Measurements from ENCODE around the gene PTBP1. TPM values are rescaled to one million over a fixed set of nuclear protein-coding genes. Genes with fewer than 3 reads are reported as not detected.

PTBP1 gene
- total RNA-seq, 2 experiments from 2014 or later, result 315 to 479 TPM

DNA sequence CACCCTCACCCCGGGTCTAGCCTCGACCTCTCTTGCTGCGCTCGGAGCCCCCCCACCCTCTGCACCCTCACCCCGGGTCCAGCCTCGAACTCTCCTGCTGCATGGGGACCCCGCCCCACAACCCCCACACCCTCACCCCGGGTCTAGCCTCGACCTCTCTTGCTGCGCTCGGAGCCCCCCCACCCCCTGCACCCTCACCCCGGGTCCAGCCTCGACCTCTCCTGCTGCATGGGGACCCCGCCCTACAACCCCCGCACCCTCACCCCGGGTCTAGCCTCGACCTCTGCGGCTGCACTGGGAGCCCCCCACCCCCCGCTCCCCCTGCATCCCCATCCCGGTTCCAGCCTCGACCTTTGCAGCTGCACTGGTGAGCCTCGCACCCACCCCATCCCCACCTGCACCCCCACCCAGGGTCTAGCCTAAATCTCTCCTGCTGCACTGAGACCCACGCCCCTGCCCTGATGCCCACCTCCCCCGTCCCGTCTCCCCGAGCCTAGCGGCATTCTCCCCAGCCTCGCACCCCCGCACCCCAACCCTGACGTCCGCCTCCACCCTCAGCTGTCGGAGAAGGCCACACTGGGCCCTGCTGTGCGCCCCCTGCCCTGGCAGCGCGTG is 64.0 kb downstream of the PTBP1 start:
- intact Hi-C loops (cut with micrococcal nuclease; ENCODE audit: unreplicated experiment), result no loop called here
- POLR2A ChIA-PET, result no interaction called here

More for the DNA sequence above, 64.0 kb downstream of the PTBP1 start:
- BruUV-seq (replicated peaks), result no TSS peak
- Histone ChIP-seq H3K4me2 (ENCODE audit: low read length) (peak overlapping the region; percentile 50; the same call in 1 of the 2 replicates), H3K36me3 (ENCODE audit: insufficient read depth, low read length) (no peaks in the 10 kb centered on the region), H3K9me2 (ENCODE audit: insufficient read depth, low read length) (no peaks in the 10 kb centered on the region), H4K20me1 (ENCODE audit: insufficient read depth, low read length) (no peaks in the 10 kb centered on the region), H2AFZ (ENCODE audit: low read length) (no peak overlapping the region), H3K9me3 (ENCODE audit: low read length) (no peaks in the 10 kb centered on the region), H3K27ac (ENCODE audit: low read depth, low read length, poor library complexity, severe bottlenecking) (no peak overlapping the region), H3K4me3 (ENCODE audit: low read depth, low read length, poor library complexity, severe bottlenecking) (no peak overlapping the region), H3K79me2 (ENCODE audit: insufficient read depth, low read depth, low read length) (no peaks in the 10 kb centered on the region), H3K4me1 (ENCODE audit: insufficient read depth, low read length, poor library complexity, severe bottlenecking) (peaks cover 31% of the 10 kb centered on the region)
- no peak for DNase-seq (ENCODE audit: low spot score)
- TF ChIP-seq, protein P1, sequence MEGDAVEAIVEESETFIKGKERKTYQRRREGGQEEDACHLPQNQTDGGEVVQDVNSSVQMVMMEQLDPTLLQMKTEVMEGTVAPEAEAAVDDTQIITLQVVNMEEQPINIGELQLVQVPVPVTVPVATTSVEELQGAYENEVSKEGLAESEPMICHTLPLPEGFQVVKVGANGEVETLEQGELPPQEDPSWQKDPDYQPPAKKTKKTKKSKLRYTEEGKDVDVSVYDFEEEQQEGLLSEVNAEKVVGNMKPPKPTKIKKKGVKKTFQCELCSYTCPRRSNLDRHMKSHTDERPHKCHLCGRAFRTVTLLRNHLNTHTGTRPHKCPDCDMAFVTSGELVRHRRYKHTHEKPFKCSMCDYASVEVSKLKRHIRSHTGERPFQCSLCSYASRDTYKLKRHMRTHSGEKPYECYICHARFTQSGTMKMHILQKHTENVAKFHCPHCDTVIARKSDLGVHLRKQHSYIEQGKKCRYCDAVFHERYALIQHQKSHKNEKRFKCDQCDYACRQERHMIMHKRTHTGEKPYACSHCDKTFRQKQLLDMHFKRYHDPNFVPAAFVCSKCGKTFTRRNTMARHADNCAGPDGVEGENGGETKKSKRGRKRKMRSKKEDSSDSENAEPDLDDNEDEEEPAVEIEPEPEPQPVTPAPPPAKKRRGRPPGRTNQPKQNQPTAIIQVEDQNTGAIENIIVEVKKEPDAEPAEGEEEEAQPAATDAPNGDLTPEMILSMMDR (conservative IDR thresholded peaks at IDR 0.05; ENCODE audit: low read length), result no peak
- no peak for TF ChIP-seq EZH2phosphoT487 (IDR thresholded peaks at IDR 0.05; ENCODE audit: borderline replicate concordance, low read depth, low read length)
- CTCF ChIA-PET (ENCODE audit: unreplicated experiment), result no interaction called here

Small RNA genes lying within 50 kb of the gene (microRNA-seq; reads per million reads assigned to microRNA genes)
- gene MIR3187 (ENCODE audit: borderline replicate concordance) (204 reads per million, percentile 67 among the genes with 10 or more reads in this experiment), gene MIR4745 (ENCODE audit: borderline replicate concordance) (14.4 reads per million, percentile 21 among the genes with 10 or more reads in this experiment)

Small RNA genes lying within 50 kb of the gene (small RNA-seq; reads per million reads assigned to genes)
- not detected for gene MIR3187

Other genes with a start within 250 kb of the PTBP1 start
- 158 and 180 TPM in 2 replicates for gene BSG, start 224.9 kb upstream of the PTBP1 start, total RNA-seq (2014; rRNA removed; shearing (Covaris generic))
- gene BSG, start 224.9 kb upstream of the PTBP1 start, total RNA-seq (2022), result 189 and 197 TPM in 2 replicates
- gene HCN2, start 207.6 kb upstream of the PTBP1 start, total RNA-seq (2014; rRNA removed; shearing (Covaris generic)), result 0.05 and 0.06 TPM in 2 replicates
- gene HCN2, start 207.6 kb upstream of the PTBP1 start, total RNA-seq (2022), result 1.0 and 1.2 TPM in 2 replicates
- 50.0 and 65.5 TPM in 2 replicates for gene POLRMT, start 163.9 kb upstream of the PTBP1 start, total RNA-seq (2014; rRNA removed; shearing (Covaris generic))
- 70.7 and 74.6 TPM in 2 replicates for gene POLRMT, start 163.9 kb upstream of the PTBP1 start, total RNA-seq (2022)
- gene FGF22, start 157.6 kb upstream of the PTBP1 start, total RNA-seq (2014; rRNA removed; shearing (Covaris generic)), result 0.21 TPM in 1 of 2 replicates, not detected in the other
- gene FGF22, start 157.6 kb upstream of the PTBP1 start, total RNA-seq (2022), result 0.48 and 0.53 TPM in 2 replicates
- gene RNF126, start 134.2 kb upstream of the PTBP1 start, total RNA-seq (2014; rRNA removed; shearing (Covaris generic)), result 85.8 and 98.6 TPM in 2 replicates
- 104 and 106 TPM in 2 replicates for gene RNF126, start 134.2 kb upstream of the PTBP1 start, total RNA-seq (2022)
- gene FSTL3, start 121.1 kb upstream of the PTBP1 start, total RNA-seq (2014; rRNA removed; shearing (Covaris generic)), result 3.4 and 5.7 TPM in 2 replicates
- 6.5 and 7.3 TPM in 2 replicates for gene FSTL3, start 121.1 kb upstream of the PTBP1 start, total RNA-seq (2022)
- gene PRSS57, start 102.0 kb upstream of the PTBP1 start, total RNA-seq (2014; rRNA removed; shearing (Covaris generic)), result not detected in 2 replicates
- gene PRSS57, start 102.0 kb upstream of the PTBP1 start, total RNA-seq (2022), result not detected in 2 replicates
- gene PALM, start 88.5 kb upstream of the PTBP1 start, total RNA-seq (2014; rRNA removed; shearing (Covaris generic)), result 1.4 TPM in 1 of 2 replicates, not detected in the other
- 0.42 and 1.2 TPM in 2 replicates for gene PALM, start 88.5 kb upstream of the PTBP1 start, total RNA-seq (2022)
- not detected in 2 replicates for gene MISP, start 46.3 kb upstream of the PTBP1 start, total RNA-seq (2014; rRNA removed; shearing (Covaris generic))
- 0.23 TPM in 1 of 2 replicates, not detected in the other for gene MISP, start 46.3 kb upstream of the PTBP1 start, total RNA-seq (2022)
- gene PLPPR3, start 24.5 kb downstream of the PTBP1 start, total RNA-seq (2014; rRNA removed; shearing (Covaris generic)), result not detected in 2 replicates
- gene PLPPR3, start 24.5 kb downstream of the PTBP1 start, total RNA-seq (2022), result not detected in 2 replicates
- gene AZU1, start 30.4 kb downstream of the PTBP1 start, total RNA-seq (2014; rRNA removed; shearing (Covaris generic)), result not detected in 2 replicates
- gene AZU1, start 30.4 kb downstream of the PTBP1 start, total RNA-seq (2022), result not detected in 2 replicates
- gene PRTN3, start 43.5 kb downstream of the PTBP1 start, total RNA-seq (2014; rRNA removed; shearing (Covaris generic)), result not detected in 2 replicates
- gene PRTN3, start 43.5 kb downstream of the PTBP1 start, total RNA-seq (2022), result not detected in 2 replicates
- not detected in 2 replicates for gene ELANE, start 54.9 kb downstream of the PTBP1 start, total RNA-seq (2014; rRNA removed; shearing (Covaris generic))
- gene ELANE, start 54.9 kb downstream of the PTBP1 start, total RNA-seq (2022), result not detected in 2 replicates
- 0.35 TPM in 1 of 2 replicates, not detected in the other for gene CFD, start 62.2 kb downstream of the PTBP1 start, total RNA-seq (2014; rRNA removed; shearing (Covaris generic))
- gene CFD, start 62.2 kb downstream of the PTBP1 start, total RNA-seq (2022), result not detected in 2 replicates
- 12.9 and 19.1 TPM in 2 replicates for gene MED16, start 95.7 kb downstream of the PTBP1 start, total RNA-seq (2014; rRNA removed; shearing (Covaris generic))
- 54.3 and 61.4 TPM in 2 replicates for gene MED16, start 95.7 kb downstream of the PTBP1 start, total RNA-seq (2022)
- not detected in 2 replicates for gene RNU6-9, start 96.0 kb downstream of the PTBP1 start, total RNA-seq (2014; rRNA removed; shearing (Covaris generic))
- gene RNU6-9, start 96.0 kb downstream of the PTBP1 start, total RNA-seq (2022), result not detected in 2 replicates
- gene R3HDM4, start 115.8 kb downstream of the PTBP1 start, total RNA-seq (2014; rRNA removed; shearing (Covaris generic)), result 39.5 and 43.5 TPM in 2 replicates
- 64.9 and 75.2 TPM in 2 replicates for gene R3HDM4, start 115.8 kb downstream of the PTBP1 start, total RNA-seq (2022)
- not detected in 2 replicates for gene KISS1R, start 119.9 kb downstream of the PTBP1 start, total RNA-seq (2014; rRNA removed; shearing (Covaris generic))
- not detected in 2 replicates for gene KISS1R, start 119.9 kb downstream of the PTBP1 start, total RNA-seq (2022)
- 7.9 and 9.9 TPM in 2 replicates for gene ARID3A, start 128.6 kb downstream of the PTBP1 start, total RNA-seq (2014; rRNA removed; shearing (Covaris generic))
- gene ARID3A, start 128.6 kb downstream of the PTBP1 start, total RNA-seq (2022), result 21.6 and 23.5 TPM in 2 replicates
- gene WDR18, start 186.9 kb downstream of the PTBP1 start, total RNA-seq (2014; rRNA removed; shearing (Covaris generic)), result 61.6 and 74.7 TPM in 2 replicates
- 38.4 and 51.4 TPM in 2 replicates for gene WDR18, start 186.9 kb downstream of the PTBP1 start, total RNA-seq (2022)
- 0.05 TPM in 1 of 2 replicates, not detected in the other for gene GRIN3B, start 203.0 kb downstream of the PTBP1 start, total RNA-seq (2014; rRNA removed; shearing (Covaris generic))
- not detected in 2 replicates for gene GRIN3B, start 203.0 kb downstream of the PTBP1 start, total RNA-seq (2022)
- 131 and 169 TPM in 2 replicates for gene TMEM259, start 223.7 kb downstream of the PTBP1 start, total RNA-seq (2014; rRNA removed; shearing (Covaris generic))
- 195 and 204 TPM in 2 replicates for gene TMEM259, start 223.7 kb downstream of the PTBP1 start, total RNA-seq (2022)
- gene RNU6-2, start 224.1 kb downstream of the PTBP1 start, total RNA-seq (2014; rRNA removed; shearing (Covaris generic)), result not detected in 2 replicates
- not detected in 2 replicates for gene RNU6-2, start 224.1 kb downstream of the PTBP1 start, total RNA-seq (2022)
- 51.5 and 73.7 TPM in 2 replicates for gene CNN2, start 229.2 kb downstream of the PTBP1 start, total RNA-seq (2014; rRNA removed; shearing (Covaris generic))
- 126 and 127 TPM in 2 replicates for gene CNN2, start 229.2 kb downstream of the PTBP1 start, total RNA-seq (2022)
- gene ABCA7, start 242.7 kb downstream of the PTBP1 start, total RNA-seq (2014; rRNA removed; shearing (Covaris generic)), result 22.5 and 43.3 TPM in 2 replicates
- 66.6 and 74.4 TPM in 2 replicates for gene ABCA7, start 242.7 kb downstream of the PTBP1 start, total RNA-seq (2022)

All from OCI-LY7 (cell line).